PC-3 (cell line): ENCODE results near the gene TPRG1. TPM values are rescaled to one million over a fixed set of nuclear protein-coding genes. Genes with fewer than 3 reads are reported as not detected.

Experiments used
- ATAC-seq: fragments of 200-7000 bp; cut with Tn5 transposase; 2 replicates; pipeline ENCODE4 v1.9.1; 2020; ENCODE audit warnings: mild to moderate bottlenecking, moderate library complexity
- BruUV-seq: library from RNA; stranded (reverse); fragments of 400-500 nt; replicated peaks from 2 replicates; lab custom pipeline; 2021; lab: Mats Ljungman, UMichigan
- CTCF ChIA-PET: fragments of 300-600 bp; sonication (Branson Sonifier 250); formaldehyde crosslinking; loops from one replicate; lab custom pipeline; 2022; ENCODE audit warnings: antibody characterized with exemption; lab: Charles Lee
- POLR2A ChIA-PET: fragments of 300-600 bp; sonication (Branson Sonifier 250); formaldehyde crosslinking; loops from one replicate; lab custom pipeline; 2022; ENCODE audit warnings: antibody characterized with exemption; ENCODE audit not compliant: unreplicated experiment; lab: Charles Lee
- DNase-seq: peaks from one replicate; pipeline ENCODE4 v3.0.0-alpha.2; 2015
- H2AFZ ChIP-seq: fragments of 300-600 bp; sonication (generic); 2 replicates; pipeline ENCODE4 v1.6.0; 2016; ENCODE audit warnings: antibody characterized with exemption, low read length
- H3F3A ChIP-seq: fragments of 300-600 bp; sonication (generic); one replicate; pipeline ENCODE4 v1.6.0; 2017; ENCODE audit warnings: antibody characterized with exemption, low read length, control low read depth, mild to moderate bottlenecking; ENCODE audit not compliant: unreplicated experiment
- H3K27ac ChIP-seq: fragments of 300-600 bp; sonication (generic); 2 replicates; pipeline ENCODE4 v1.5.1; 2016; ENCODE audit warnings: mild to moderate bottlenecking, low read length
- H3K27me3 ChIP-seq: fragments of 300-600 bp; sonication (generic); 2 replicates; pipeline ENCODE4 v1.6.1; 2016; ENCODE audit warnings: low read length, mixed read lengths
- H3K36me3 ChIP-seq: fragments of 300-600 bp; sonication (generic); 2 replicates; pipeline ENCODE4 v1.6.1; 2016; ENCODE audit warnings: low read depth, mixed run types, low read length, mixed read lengths
- H3K4me1 ChIP-seq: fragments of 300-600 bp; sonication (generic); 2 replicates; pipeline ENCODE4 v1.5.1; 2016; ENCODE audit warnings: low read length; ENCODE audit not compliant: insufficient read depth
- H3K4me2 ChIP-seq: fragments of 300-600 bp; sonication (generic); 2 replicates; pipeline ENCODE4 v1.6.0; 2016; ENCODE audit warnings: low read length
- H3K4me3 ChIP-seq: fragments of 300-600 bp; sonication (generic); 2 replicates; pipeline ENCODE4 v1.5.1; 2016; ENCODE audit warnings: mild to moderate bottlenecking, low read length, mixed read lengths
- H3K79me2 ChIP-seq: fragments of 300-600 bp; sonication (generic); 2 replicates; pipeline ENCODE4 v1.6.1; 2017; ENCODE audit warnings: low read length, mixed read lengths
- H3K9ac ChIP-seq: fragments of 300-600 bp; sonication (generic); 2 replicates; pipeline ENCODE4 v1.6.0; 2016; ENCODE audit warnings: mild to moderate bottlenecking, low read length
- H3K9me2 ChIP-seq: fragments of 300-600 bp; sonication (generic); replicated peaks from 2 replicates; pipeline ENCODE4 v1.6.1; 2016; ENCODE audit warnings: mixed run types, low read length, mixed read lengths
- H3K9me3 ChIP-seq: fragments of 300-600 bp; sonication (generic); 2 replicates; pipeline ENCODE4 v1.6.1; 2016; ENCODE audit warnings: low read length, mixed read lengths
- H4K20me1 ChIP-seq: fragments of 300-600 bp; sonication (generic); 2 replicates; pipeline ENCODE4 v1.6.1; 2016; ENCODE audit warnings: low read length, mixed read lengths
- EZH2 ChIP-seq: fragments of 300-600 bp; sonication (generic); IDR thresholded peaks from one replicate; pipeline ENCODE4 v1.6.1; 2017; ENCODE audit warnings: antibody characterized with exemption, mild to moderate bottlenecking, low read length; ENCODE audit not compliant: unreplicated experiment
- EZH2phosphoT487 ChIP-seq: fragments of 300-600 bp; sonication (generic); IDR thresholded peaks from 2 replicates; pipeline ENCODE4 v1.6.1; 2018; ENCODE audit warnings: mild to moderate bottlenecking, antibody characterized with exemption, low read length, borderline replicate concordance
- intact Hi-C: fragments of 100-400 bp; cut with micrococcal nuclease; formaldehyde crosslinking; loops from 2 replicates; pipeline ENCODE4 v1.9.0; 2023
- total RNA-seq: library from RNA; depleted of rRNA; stranded (reverse); fragments of >200 nt; gene quantifications from 2 replicates; pipeline ENCODE4 v1.2.3, GENCODE V29; 2014
- TF ChIP-seq, protein P1 (sequence below): fragments of 300-600 bp; sonication (generic); conservative IDR thresholded peaks from 2 replicates; pipeline ENCODE4 v1.5.1; 2017; ENCODE audit warnings: antibody characterized with exemption, low read depth, mild to moderate bottlenecking, low read length

Gene TPRG1
- total RNA-seq, 1 experiment from 2014 or later, result 1.2 TPM

DNA sequence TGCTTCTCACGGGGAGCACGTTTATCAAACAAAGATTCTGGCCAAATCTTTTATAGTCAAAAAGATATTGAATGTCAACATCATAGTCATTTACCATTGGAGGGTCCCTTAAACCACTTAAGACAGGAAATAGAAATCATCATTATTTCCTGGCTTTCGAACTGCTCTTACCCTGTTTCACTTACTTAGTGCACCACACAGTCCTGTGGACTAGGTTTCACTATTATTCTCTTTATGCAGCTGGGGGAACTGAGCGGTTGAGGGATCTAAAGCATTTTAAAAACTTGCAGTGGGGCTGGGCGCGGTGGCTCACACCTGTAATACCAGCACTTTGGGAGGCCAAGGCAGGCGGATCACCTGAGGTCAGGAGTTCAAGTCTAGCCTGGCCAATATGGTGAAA is 13.7 kb upstream of the TPRG1 start:
- H2AFZ ChIP-seq, result no peak overlapping the region
- intact Hi-C loops, result no loop called here
- no peak for TF ChIP-seq EZH2phosphoT487
- TF ChIP-seq, protein P1, sequence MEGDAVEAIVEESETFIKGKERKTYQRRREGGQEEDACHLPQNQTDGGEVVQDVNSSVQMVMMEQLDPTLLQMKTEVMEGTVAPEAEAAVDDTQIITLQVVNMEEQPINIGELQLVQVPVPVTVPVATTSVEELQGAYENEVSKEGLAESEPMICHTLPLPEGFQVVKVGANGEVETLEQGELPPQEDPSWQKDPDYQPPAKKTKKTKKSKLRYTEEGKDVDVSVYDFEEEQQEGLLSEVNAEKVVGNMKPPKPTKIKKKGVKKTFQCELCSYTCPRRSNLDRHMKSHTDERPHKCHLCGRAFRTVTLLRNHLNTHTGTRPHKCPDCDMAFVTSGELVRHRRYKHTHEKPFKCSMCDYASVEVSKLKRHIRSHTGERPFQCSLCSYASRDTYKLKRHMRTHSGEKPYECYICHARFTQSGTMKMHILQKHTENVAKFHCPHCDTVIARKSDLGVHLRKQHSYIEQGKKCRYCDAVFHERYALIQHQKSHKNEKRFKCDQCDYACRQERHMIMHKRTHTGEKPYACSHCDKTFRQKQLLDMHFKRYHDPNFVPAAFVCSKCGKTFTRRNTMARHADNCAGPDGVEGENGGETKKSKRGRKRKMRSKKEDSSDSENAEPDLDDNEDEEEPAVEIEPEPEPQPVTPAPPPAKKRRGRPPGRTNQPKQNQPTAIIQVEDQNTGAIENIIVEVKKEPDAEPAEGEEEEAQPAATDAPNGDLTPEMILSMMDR, result no peak
- TF ChIP-seq EZH2, result no peak
- H3F3A ChIP-seq, result no peaks in the 10 kb centered on the region
- H3K36me3 ChIP-seq, result no peaks in the 10 kb centered on the region
- DNase-seq (no peak), ATAC-seq (no peak)
- H4K20me1 ChIP-seq, result no peaks in the 10 kb centered on the region
- H3K4me2 ChIP-seq, result no peak overlapping the region
- POLR2A ChIA-PET, result no interaction called here
- no peak overlapping the region for H3K9ac ChIP-seq
- BruUV-seq, result no TSS peak
- H3K4me3 ChIP-seq, result no peak overlapping the region
- H3K27ac ChIP-seq, result no peak overlapping the region
- peaks cover 11% of the 10 kb centered on the region for H3K4me1 ChIP-seq
- no peaks in the 10 kb centered on the region for H3K79me2 ChIP-seq
- H3K9me2 ChIP-seq, result no peaks in the 10 kb centered on the region
- CTCF ChIA-PET, result no interaction called here
- no peaks in the 10 kb centered on the region for H3K27me3 ChIP-seq
- no peaks in the 10 kb centered on the region for H3K9me3 ChIP-seq

DNA sequence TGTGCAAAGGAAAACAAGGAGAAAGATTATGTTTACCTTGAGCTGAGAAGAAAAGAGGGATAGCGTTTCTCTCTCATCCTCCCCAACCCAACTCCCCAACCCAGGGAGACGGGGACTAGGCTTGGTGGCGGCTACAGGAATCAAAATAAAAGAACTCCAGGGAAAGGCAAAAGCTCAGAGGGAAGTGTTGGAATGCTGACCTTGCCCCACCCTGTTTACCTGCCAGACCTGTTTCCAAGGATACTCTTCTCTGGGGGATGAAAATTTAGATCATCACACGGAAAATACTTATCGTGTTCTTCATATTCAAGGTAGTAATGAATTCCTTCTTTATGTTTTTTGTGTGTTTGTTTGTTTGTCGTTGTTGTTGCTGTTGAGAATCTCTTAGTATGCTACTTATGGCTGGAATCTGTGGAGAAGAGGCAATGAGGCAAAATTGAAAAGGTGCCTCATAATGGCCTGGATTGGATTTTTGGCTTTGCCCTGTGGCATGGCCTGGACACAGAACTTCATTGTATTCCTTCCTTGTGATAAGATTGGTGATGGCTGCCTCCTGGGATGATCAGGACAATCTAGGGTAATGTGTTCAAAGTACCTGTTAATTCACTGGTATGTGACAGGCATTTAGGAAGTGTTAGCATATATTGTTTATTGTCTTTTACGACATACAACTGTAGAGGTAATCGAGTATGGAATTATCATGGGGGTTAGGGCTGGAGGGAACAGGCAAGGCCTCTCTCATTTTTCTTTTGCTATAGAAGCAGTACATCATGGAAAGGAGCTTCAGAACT is 11.1 kb upstream of the TPRG1 start:
- Histone ChIP-seq H3K36me3 (no peaks in the 10 kb centered on the region), H3K9me3 (no peaks in the 10 kb centered on the region), H3K4me1 (peaks cover 11% of the 10 kb centered on the region), H3K27ac (no peak overlapping the region), H3K9me2 (no peaks in the 10 kb centered on the region), H3K27me3 (no peaks in the 10 kb centered on the region), H4K20me1 (no peaks in the 10 kb centered on the region), H3F3A (no peaks in the 10 kb centered on the region), H3K4me3 (no peak overlapping the region), H2AFZ (no peak overlapping the region), H3K9ac (no peak overlapping the region), H3K4me2 (no peak overlapping the region), H3K79me2 (no peaks in the 10 kb centered on the region)
- POLR2A ChIA-PET, result no interaction called here
- CTCF ChIA-PET, result no interaction called here
- TF ChIP-seq EZH2 (no peak), EZH2phosphoT487 (no peak)
- ATAC-seq, result 0 out of 2 replicates have a peak, but pooled peaks have one; percentile 24
- intact Hi-C loops, result no loop called here
- no TSS peak for BruUV-seq
- DNase-seq, result peak; percentile 46

DNA sequence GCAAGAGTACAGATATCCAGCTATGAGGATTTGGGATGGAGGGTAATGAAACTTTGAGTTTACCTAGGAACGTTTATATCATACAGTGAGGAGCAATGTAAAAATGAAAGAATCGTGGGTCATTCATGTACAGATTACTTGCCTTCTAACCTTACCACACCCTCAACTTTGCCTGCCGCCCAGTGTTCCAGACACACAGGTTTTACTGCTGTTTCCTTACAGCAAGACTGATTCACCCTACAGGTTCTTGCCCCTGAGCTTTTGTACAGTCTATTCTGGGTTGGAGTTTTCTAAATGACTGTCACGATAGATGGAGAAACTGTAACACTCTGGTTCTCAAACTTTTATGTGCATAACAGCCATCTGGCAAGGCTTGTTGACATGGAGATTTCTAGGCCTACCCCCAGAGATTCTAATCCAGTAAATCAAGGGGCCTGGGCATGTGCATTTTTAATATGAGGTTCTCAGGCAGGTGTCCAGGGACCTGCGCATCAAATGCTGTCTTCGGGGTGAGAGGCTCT is 6.6 kb upstream of the TPRG1 start:
- Histone ChIP-seq H3K27ac (no peak overlapping the region), H3K9me2 (no peaks in the 10 kb centered on the region), H2AFZ (0 out of 2 replicates have a peak overlapping the region, but pooled peaks have one; percentile 11), H3K27me3 (no peaks in the 10 kb centered on the region), H4K20me1 (no peaks in the 10 kb centered on the region), H3K9me3 (no peaks in the 10 kb centered on the region), H3K4me3 (no peak overlapping the region), H3K36me3 (no peaks in the 10 kb centered on the region), H3K4me1 (peaks cover 23% of the 10 kb centered on the region), H3K9ac (no peak overlapping the region), H3F3A (no peaks in the 10 kb centered on the region), H3K79me2 (no peaks in the 10 kb centered on the region), H3K4me2 (no peak overlapping the region)
- CTCF ChIA-PET, result no interaction called here
- ATAC-seq (no peak), DNase-seq (peak; percentile 28)
- intact Hi-C loops, result loop anchor here (5.0 kb wide), 1 partner anchor 67 kb away; no protein-coding TSS in a partner anchor
- POLR2A ChIA-PET, result no interaction called here
- no TSS peak for BruUV-seq
- TF ChIP-seq, protein P1, result no peak
- TF ChIP-seq EZH2 (no peak), EZH2phosphoT487 (no peak)
